ENCODE data around the gene SKIC2.
"Not testable (repeated sequence)": the region's sequence is repeated elsewhere in the genome, so short reads cannot be mapped to it uniquely, and the experiment has no call there.

DNA sequence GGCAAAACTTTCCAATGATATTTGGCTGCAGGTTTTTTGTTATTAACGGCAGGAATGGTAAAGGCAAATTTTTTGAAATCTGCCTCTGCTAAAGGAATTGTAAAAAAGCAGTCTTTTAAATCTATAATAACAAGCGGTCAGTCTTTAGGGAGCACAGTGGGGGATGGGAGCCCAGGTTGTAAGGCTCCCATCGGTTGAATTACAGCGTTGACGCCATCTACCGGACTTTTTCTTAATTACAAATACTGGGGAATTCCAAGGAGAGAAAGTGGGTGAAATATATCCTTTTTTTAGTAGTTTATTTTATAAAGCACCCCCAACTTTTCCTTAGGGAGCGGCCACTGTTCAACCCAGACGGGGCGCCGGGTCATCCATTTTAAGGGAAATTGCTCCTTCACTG lies 30.4 kb downstream of the SKIC2 start:
- TF ChIP-seq, protein P1, sequence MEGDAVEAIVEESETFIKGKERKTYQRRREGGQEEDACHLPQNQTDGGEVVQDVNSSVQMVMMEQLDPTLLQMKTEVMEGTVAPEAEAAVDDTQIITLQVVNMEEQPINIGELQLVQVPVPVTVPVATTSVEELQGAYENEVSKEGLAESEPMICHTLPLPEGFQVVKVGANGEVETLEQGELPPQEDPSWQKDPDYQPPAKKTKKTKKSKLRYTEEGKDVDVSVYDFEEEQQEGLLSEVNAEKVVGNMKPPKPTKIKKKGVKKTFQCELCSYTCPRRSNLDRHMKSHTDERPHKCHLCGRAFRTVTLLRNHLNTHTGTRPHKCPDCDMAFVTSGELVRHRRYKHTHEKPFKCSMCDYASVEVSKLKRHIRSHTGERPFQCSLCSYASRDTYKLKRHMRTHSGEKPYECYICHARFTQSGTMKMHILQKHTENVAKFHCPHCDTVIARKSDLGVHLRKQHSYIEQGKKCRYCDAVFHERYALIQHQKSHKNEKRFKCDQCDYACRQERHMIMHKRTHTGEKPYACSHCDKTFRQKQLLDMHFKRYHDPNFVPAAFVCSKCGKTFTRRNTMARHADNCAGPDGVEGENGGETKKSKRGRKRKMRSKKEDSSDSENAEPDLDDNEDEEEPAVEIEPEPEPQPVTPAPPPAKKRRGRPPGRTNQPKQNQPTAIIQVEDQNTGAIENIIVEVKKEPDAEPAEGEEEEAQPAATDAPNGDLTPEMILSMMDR (IDR thresholded peaks at IDR 0.05), result not testable (repeated sequence)
- not testable (repeated sequence) for TF ChIP-seq POLR2A (IDR thresholded peaks at IDR 0.05)
